GM12878 (cell line): ENCODE measurements around the gene ALKBH2. TPM values are rescaled to one million over a fixed set of nuclear protein-coding genes. Genes with fewer than 3 reads are reported as not detected.
A peak's percentile ranks its signal among the peaks of the same experiment; 100 is the strongest.

ENCODE experiments used
- BRCA1 ChIP-seq: IDR thresholded peaks from 2 replicates; pipeline ENCODE4 v1.6.1; 2011; ENCODE audit warnings: low read depth, low read length, improper control_type of control experiment
- CBX3 ChIP-seq: fragments of 200-600 bp; sonication (generic); IDR thresholded peaks from 2 replicates; pipeline ENCODE4 v1.6.1; 2016; ENCODE audit warnings: low read depth, borderline replicate concordance
- CBX5 ChIP-seq: sonication (generic); IDR thresholded peaks from 2 replicates; pipeline ENCODE4 v1.6.1; 2016; ENCODE audit warnings: low read depth, moderate library complexity, mild to moderate bottlenecking, inconsistent platforms
- CHD1 ChIP-seq: IDR thresholded peaks from 2 replicates; pipeline ENCODE4 v1.6.1; 2012; ENCODE audit warnings: low read depth, low read length, improper control_type of control experiment
- EGR1 ChIP-seq, 2 experiments: IDR thresholded peaks; 1 replicate in 1 of 2; 2 replicates in 1 of 2; pipeline ENCODE4 v1.6.1; 2011 to 2012; ENCODE audit warnings: low read depth in 2 of 2, low read length in 2 of 2, borderline replicate concordance in 1 of 2, mild to moderate bottlenecking in 1 of 2, moderate library complexity in 1 of 2
- FOXM1 ChIP-seq: IDR thresholded peaks from 2 replicates; pipeline ENCODE4 v1.6.1; 2012; ENCODE audit warnings: low read depth, mild to moderate bottlenecking, inconsistent platforms, low read length, moderate library complexity
- JUNB ChIP-seq: IDR thresholded peaks from 2 replicates; pipeline ENCODE4 v1.6.1; 2016; ENCODE audit warnings: antibody characterized with exemption, mild to moderate bottlenecking
- KLF5 ChIP-seq: fragments of 450-650 bp; IDR thresholded peaks from 2 replicates; pipeline ENCODE4 v1.6.1; 2014; ENCODE audit warnings: mild to moderate bottlenecking; ENCODE audit not compliant: partially characterized antibody
- MEF2B ChIP-seq: fragments of 450-650 bp; IDR thresholded peaks from 2 replicates; pipeline ENCODE4 v1.6.1; 2018; ENCODE audit warnings: mild to moderate bottlenecking, moderate library complexity; ENCODE audit not compliant: partially characterized antibody, poor library complexity, severe bottlenecking
- NRF1 ChIP-seq: conservative IDR thresholded peaks from 2 replicates; pipeline ENCODE4 v1.6.1; 2011; ENCODE audit warnings: mild to moderate bottlenecking, low read depth, low read length, improper control_type of control experiment
- POLR2AphosphoS5 ChIP-seq: IDR thresholded peaks from 2 replicates; pipeline ENCODE4 v1.6.1; 2011; ENCODE audit warnings: mild to moderate bottlenecking, low read length, inconsistent platforms
- RAD21 ChIP-seq: IDR thresholded peaks from 2 replicates; pipeline ENCODE4 v1.6.1; 2011; ENCODE audit warnings: mild to moderate bottlenecking, low read depth, low read length, moderate library complexity; ENCODE audit not compliant: insufficient read depth
- RCOR1 ChIP-seq: conservative IDR thresholded peaks from 2 replicates; pipeline ENCODE4 v1.6.1; 2012; ENCODE audit warnings: low read depth, low read length, improper control_type of control experiment
- RELB ChIP-seq: fragments of 450-650 bp; IDR thresholded peaks from 2 replicates; pipeline ENCODE4 v1.6.1; 2017; ENCODE audit warnings: low read depth, mild to moderate bottlenecking, moderate library complexity
- REST ChIP-seq: IDR thresholded peaks from 2 replicates; pipeline ENCODE4 v1.6.1; 2012; ENCODE audit warnings: mild to moderate bottlenecking, low read depth, low read length
- RUNX3 ChIP-seq: IDR thresholded peaks from 2 replicates; pipeline ENCODE4 v1.6.1; 2012; ENCODE audit warnings: low read length, inconsistent platforms
- SMAD1 ChIP-seq: fragments of 450-650 bp; IDR thresholded peaks from 2 replicates; pipeline ENCODE4 v1.6.1; 2018; ENCODE audit warnings: mild to moderate bottlenecking, low read depth; ENCODE audit not compliant: partially characterized antibody
- SMARCA5 ChIP-seq: fragments of 450-650 bp; IDR thresholded peaks from 2 replicates; pipeline ENCODE4 v1.6.1; 2017; ENCODE audit warnings: mild to moderate bottlenecking
- SMC3 ChIP-seq: IDR thresholded peaks from 2 replicates; pipeline ENCODE4 v1.6.1; 2011; ENCODE audit warnings: low read length, improper control_type of control experiment, borderline replicate concordance
- SP1 ChIP-seq: IDR thresholded peaks from one replicate; pipeline ENCODE4 v1.6.1; 2011; ENCODE audit warnings: low read depth, low read length
- polyA plus RNA-seq, 11 experiments: library from polyadenylated mRNA; depleted of rRNA in 4 of 11; unstranded in 6 of 11; stranded (reverse) in 5 of 11; fragments of >200 nt; fragmentation: Nextera tagmentation in 4 of 11; fragmentation: Illumina TruSeq in 1 of 11; extraction: Ambion mirVana in 4 of 11; extraction: Trizol in 1 of 11; gene quantifications; 1 replicate in 1 of 11; 2 replicates in 10 of 11; pipeline versions ENCODE4 v1.2.1 to v1.2.3, GENCODE V29; 2011 to 2016; ENCODE audit warnings: inconsistent platforms in 2 of 11, missing spikeins in 2 of 11, low read depth in 1 of 11
- total RNA-seq, 4 experiments: library from RNA; depleted of rRNA in 3 of 4; stranded (reverse); fragments of >200 nt in 3 of 4; fragmentation: Illumina TruSeq in 1 of 4; extraction: Trizol in 1 of 4; gene quantifications; 2 replicates each; pipeline versions ENCODE4 v1.2.1 to v1.2.3, GENCODE V29; 2013 to 2021
- TF ChIP-seq, protein P1 (sequence below): fragments of 450-650 bp; IDR thresholded peaks from 2 replicates; pipeline ENCODE4 v1.6.1; 2017; ENCODE audit warnings: mild to moderate bottlenecking
- TF ChIP-seq, protein P2 (sequence below): fragments of 450-650 bp; IDR thresholded peaks from 2 replicates; pipeline ENCODE4 v1.6.1; 2014; ENCODE audit warnings: mild to moderate bottlenecking

ALKBH2 gene
- total and polyA plus RNA-seq, 10 of the 15 experiments (the other 5 are each of a cell fraction or from before 2014, with no cell fraction given) = 5.6 to 40.3 (median 31.2) TPM

DNA sequence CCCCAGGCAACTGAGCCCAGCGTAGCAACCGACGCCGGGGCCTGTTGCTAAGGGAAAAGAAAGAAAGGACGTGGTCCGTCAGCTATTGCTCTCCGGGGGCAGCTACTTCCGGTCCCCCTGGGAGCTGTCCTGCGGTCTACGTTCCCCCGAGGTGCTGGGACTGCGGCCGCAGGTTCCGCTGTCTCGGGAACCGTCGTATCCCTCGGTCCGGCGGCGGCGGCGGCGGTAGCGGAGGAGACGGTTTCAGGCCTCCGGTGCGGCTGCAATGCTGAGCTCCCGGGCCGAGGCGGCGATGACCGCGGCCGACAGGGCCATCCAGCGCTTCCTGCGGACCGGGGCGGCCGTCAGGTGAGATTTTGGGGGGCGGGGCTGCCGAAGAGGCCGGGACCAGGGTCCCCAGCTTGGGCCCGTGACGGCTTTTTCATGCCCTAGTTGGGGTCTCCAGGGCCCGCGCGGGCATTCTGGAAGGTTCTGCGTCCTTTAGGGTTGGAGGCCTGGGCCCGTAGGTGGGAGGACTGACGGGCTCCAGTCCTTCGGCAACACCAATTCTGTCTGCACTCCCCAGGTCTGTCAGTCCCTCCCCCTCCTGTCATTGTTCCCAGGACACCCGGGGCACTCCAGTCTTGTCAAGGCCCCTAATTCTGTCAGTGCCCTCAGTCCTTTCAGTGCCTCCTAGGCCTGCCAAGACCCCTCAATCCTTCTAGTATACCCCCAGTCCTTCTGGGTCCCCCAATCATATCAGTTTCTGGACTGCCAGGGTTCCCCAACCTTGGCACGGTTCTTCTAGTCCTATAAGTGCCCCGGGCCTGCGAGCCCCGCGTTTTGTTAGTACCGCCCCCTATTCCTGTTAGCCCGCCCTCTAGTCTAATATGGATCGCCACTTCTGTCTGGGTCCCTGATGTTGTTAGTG lies 40.6 kb downstream of the ALKBH2 start, which contains the start of gene USP30 (continued):
- TF ChIP-seq EGR1 (IDR thresholded peaks at IDR 0.05; ENCODE audit: borderline replicate concordance in 1 of 2, low read depth in 2 of 2, low read length in 2 of 2) (peak; percentile 63 to 94), CHD1 (no peak), SMARCA5 (peak; percentile 84), REST (no peak), RAD21 (no peak), JUNB (peak; percentile 24; the same call in 1 of the 2 replicates), RCOR1 (0 out of 2 replicates have a peak, but pooled peaks have one; percentile 22), NRF1 (no peak), RUNX3 (peak; percentile 99), KLF5 (peak; percentile 88), CBX5 (0 out of 2 replicates have a peak, but pooled peaks have one; percentile 84), SMAD1 (no peak), RELB (peak; percentile 95), BRCA1 (no peak), POLR2AphosphoS5 (no peak), SMC3 (no peak), FOXM1 (no peak), MEF2B (peak; percentile 62), CBX3 (no peak), SP1 (peak; percentile 77)
- TF ChIP-seq, protein P1, sequence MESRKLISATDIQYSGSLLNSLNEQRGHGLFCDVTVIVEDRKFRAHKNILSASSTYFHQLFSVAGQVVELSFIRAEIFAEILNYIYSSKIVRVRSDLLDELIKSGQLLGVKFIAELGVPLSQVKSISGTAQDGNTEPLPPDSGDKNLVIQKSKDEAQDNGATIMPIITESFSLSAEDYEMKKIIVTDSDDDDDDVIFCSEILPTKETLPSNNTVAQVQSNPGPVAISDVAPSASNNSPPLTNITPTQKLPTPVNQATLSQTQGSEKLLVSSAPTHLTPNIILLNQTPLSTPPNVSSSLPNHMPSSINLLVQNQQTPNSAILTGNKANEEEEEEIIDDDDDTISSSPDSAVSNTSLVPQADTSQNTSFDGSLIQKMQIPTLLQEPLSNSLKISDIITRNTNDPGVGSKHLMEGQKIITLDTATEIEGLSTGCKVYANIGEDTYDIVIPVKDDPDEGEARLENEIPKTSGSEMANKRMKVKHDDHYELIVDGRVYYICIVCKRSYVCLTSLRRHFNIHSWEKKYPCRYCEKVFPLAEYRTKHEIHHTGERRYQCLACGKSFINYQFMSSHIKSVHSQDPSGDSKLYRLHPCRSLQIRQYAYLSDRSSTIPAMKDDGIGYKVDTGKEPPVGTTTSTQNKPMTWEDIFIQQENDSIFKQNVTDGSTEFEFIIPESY = no peak
- TF ChIP-seq, protein P2, sequence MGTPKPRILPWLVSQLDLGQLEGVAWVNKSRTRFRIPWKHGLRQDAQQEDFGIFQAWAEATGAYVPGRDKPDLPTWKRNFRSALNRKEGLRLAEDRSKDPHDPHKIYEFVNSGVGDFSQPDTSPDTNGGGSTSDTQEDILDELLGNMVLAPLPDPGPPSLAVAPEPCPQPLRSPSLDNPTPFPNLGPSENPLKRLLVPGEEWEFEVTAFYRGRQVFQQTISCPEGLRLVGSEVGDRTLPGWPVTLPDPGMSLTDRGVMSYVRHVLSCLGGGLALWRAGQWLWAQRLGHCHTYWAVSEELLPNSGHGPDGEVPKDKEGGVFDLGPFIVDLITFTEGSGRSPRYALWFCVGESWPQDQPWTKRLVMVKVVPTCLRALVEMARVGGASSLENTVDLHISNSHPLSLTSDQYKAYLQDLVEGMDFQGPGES = peak; percentile 68; the same call in 1 of the 2 replicates
